ENCODE data around the gene ACVR2B. TPM values are rescaled to one million over a fixed set of nuclear protein-coding genes. Genes with fewer than 3 reads are reported as not detected.

Gene ACVR2B
- total RNA-seq, 2 donors from 2014 or later, result 4.8 to 6.6 TPM

Other genes with a start within 250 kb of the ACVR2B start
- under 1 TPM; 0.18 to 0.21 TPM for gene SLC22A13, start 188.1 kb upstream of the ACVR2B start, total RNA-seq
- gene SLC22A14, start 171.6 kb upstream of the ACVR2B start, total RNA-seq, result under 1 TPM; 0.09 to 0.13 TPM
- 1 to 10 TPM; 1.6 TPM for gene XYLB, start 107.1 kb upstream of the ACVR2B start, total RNA-seq
- 10 to 100 TPM; 17.8 to 20.5 TPM for gene EXOG, start 42.5 kb downstream of the ACVR2B start, total RNA-seq
- gene SCN5A, start 195.8 kb downstream of the ACVR2B start, total RNA-seq, result 100 to 1,000 TPM; 115 to 191 TPM

Data from left cardiac atrium (tissue), 2 donors.